ENCODE results near the gene CTBP2. TPM values are rescaled to one million over a fixed set of nuclear protein-coding genes. Genes with fewer than 3 reads are reported as not detected.

Gene CTBP2
- total RNA-seq, 6 experiments from 2014 or later, result 3.2 to 8.2 (median 5.4) TPM

DNA sequence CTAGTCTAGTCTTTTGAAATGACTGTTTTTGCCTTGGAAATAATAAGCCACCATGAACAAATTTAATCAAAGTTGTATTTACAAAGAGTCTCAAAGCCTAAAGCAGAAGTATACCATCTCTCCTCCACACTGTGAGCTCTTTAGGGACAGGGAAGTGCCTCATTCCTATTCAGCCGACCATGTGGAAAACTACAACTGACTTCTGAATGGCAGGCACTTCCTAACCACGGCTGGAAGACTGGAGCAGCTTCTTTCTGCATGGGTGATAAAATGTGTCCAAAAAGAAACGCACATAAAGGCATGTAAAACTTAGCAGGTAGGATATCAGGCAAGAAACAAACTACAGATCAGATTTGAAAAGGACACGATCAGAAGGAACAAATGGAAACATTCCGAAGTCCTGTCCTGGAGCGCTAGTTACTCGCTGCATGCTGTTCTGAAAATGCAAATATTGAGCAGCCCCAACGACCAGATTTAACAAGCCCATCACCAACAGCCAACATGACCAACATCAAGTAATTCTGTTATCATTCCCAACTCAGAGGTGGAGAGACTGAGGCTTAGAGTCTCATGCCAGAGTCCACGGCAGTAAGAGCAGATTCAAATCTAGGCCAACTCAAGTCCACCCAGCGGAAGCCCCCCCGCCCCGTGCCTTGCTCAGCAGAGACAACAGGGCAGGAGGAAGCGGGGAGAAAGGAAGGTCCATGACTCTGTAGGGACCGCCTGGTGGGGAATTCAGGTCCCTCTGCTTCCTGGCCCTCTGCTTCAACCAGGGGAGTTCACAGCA is 26.5 kb downstream of the CTBP2 start:
- Histone ChIP-seq H3K9me3 (no peaks in the 10 kb centered on the region), H3K4me3 (no peak overlapping the region), H3K27me3 (no peaks in the 10 kb centered on the region), H3K4me1 (no peaks in the 10 kb centered on the region), H3K36me3 (no peaks in the 10 kb centered on the region), H3K27ac (no peak overlapping the region)
- ATAC-seq (peak; percentile 15 to 29 (median 26)), DNase-seq (no peak)
- intact Hi-C loops (cut with DNase I), result no loop called here
- TF ChIP-seq, protein P1, sequence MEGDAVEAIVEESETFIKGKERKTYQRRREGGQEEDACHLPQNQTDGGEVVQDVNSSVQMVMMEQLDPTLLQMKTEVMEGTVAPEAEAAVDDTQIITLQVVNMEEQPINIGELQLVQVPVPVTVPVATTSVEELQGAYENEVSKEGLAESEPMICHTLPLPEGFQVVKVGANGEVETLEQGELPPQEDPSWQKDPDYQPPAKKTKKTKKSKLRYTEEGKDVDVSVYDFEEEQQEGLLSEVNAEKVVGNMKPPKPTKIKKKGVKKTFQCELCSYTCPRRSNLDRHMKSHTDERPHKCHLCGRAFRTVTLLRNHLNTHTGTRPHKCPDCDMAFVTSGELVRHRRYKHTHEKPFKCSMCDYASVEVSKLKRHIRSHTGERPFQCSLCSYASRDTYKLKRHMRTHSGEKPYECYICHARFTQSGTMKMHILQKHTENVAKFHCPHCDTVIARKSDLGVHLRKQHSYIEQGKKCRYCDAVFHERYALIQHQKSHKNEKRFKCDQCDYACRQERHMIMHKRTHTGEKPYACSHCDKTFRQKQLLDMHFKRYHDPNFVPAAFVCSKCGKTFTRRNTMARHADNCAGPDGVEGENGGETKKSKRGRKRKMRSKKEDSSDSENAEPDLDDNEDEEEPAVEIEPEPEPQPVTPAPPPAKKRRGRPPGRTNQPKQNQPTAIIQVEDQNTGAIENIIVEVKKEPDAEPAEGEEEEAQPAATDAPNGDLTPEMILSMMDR (IDR thresholded peaks at IDR 0.05), result no peak
- TF ChIP-seq POLR2A (IDR thresholded peaks at IDR 0.05), result no peak
- 49% methylated on average over 8 of the region's 14 CpGs for WGBS (ENCODE audit: insufficient coverage, low coverage, low lambda C conversion rate, missing lambda C conversion rate)

DNA sequence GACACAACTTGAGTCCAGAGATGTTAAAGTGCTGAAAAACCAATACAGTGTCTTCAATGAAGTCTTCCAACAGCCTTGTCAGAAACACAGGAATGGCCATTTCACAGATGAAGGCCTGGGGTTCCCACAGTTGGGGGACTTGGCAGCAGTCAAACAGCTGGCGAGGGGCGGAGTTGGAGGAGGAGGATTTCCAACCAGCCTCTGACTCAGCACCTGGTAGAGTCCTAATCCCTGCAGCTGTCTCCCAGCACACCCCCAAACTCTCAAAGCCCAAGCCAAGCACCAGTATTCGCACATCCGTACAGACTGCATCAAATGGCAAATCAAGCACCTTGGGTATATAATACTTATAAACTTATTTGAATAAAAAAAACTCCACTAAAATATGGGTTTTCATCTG is 28.0 kb downstream of the CTBP2 start:
- WGBS (ENCODE audit: insufficient coverage, low coverage, low lambda C conversion rate, missing lambda C conversion rate), result 70% methylated on average over 4 of the region's 4 CpGs
- no peaks in the 10 kb centered on the region for H3K36me3 ChIP-seq

DNA sequence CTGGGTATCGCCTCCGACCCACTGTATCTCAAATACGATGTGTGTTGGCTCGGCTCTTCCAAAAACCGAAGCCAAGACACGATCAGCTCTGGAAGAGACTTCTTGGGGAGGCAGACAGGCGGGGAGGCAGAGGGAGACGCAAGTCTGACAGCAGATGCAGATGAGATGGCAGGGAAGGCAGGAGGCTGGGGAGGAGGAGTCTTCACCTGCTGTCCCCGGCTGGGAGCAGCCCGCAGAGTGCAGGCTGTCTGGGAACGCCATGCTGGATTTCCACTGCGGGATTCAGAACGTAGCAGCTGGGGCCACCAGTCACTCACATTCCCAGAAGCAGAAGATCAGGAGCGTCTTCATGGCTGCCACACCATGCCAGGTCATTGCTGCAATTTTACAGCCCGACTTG is 29.4 kb downstream of the CTBP2 start:
- Histone ChIP-seq H3K4me3 (no peak overlapping the region), H3K27me3 (no peaks in the 10 kb centered on the region), H3K4me1 (no peaks in the 10 kb centered on the region), H3K27ac (no peak overlapping the region), H3K9me3 (no peaks in the 10 kb centered on the region), H3K36me3 (no peaks in the 10 kb centered on the region)
- TF ChIP-seq, protein P1 (IDR thresholded peaks at IDR 0.05), result no peak
- no peak for TF ChIP-seq POLR2A (IDR thresholded peaks at IDR 0.05)
- 85% methylated on average over 8 of the region's 15 CpGs for WGBS (ENCODE audit: insufficient coverage, low coverage, low lambda C conversion rate, missing lambda C conversion rate)
- ATAC-seq, result no peak
- no peak for DNase-seq
- intact Hi-C loops (cut with DNase I), result no loop called here

More for the DNA sequence above, 28.0 kb downstream of the CTBP2 start:
- Histone ChIP-seq H3K4me1 (no peaks in the 10 kb centered on the region), H3K27me3 (no peaks in the 10 kb centered on the region), H3K27ac (no peak overlapping the region), H3K4me3 (no peak overlapping the region), H3K9me3 (no peaks in the 10 kb centered on the region)
- intact Hi-C loops (cut with DNase I), result no loop called here
- ATAC-seq, result no peak
- TF ChIP-seq, protein P1 (IDR thresholded peaks at IDR 0.05), result no peak
- TF ChIP-seq POLR2A (IDR thresholded peaks at IDR 0.05), result no peak
- DNase-seq, result no peak

DNA sequence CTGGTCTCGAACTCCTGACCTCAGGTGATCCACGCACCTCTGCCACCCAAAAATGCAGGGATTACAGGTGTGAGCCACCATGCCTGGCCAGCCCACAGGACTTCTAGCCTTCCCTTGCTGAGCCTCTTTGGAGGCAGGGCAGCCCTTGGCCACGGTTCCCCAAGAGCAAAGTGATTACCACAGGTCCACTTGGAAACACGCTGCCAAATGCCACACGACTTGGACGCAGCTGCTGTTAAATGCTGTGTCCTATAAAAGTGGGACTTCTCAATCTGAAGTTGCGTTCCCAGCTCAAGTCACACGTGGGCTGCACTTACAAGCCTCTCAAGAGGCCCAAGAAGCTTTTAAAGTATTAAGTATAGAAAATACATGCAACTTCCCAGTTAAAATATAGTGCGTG is 30.1 kb downstream of the CTBP2 start:
- intact Hi-C loops (cut with DNase I), result no loop called here
- DNase-seq (no peak), ATAC-seq (no peak)
- Histone ChIP-seq H3K27ac (no peak overlapping the region), H3K27me3 (no peaks in the 10 kb centered on the region), H3K4me1 (no peaks in the 10 kb centered on the region), H3K9me3 (no peaks in the 10 kb centered on the region), H3K4me3 (no peak overlapping the region), H3K36me3 (no peaks in the 10 kb centered on the region)
- TF ChIP-seq, protein P1 (IDR thresholded peaks at IDR 0.05), result no peak
- no peak for TF ChIP-seq POLR2A (IDR thresholded peaks at IDR 0.05)
- WGBS (ENCODE audit: insufficient coverage, low coverage, low lambda C conversion rate, missing lambda C conversion rate), result 64% methylated on average over 6 of the region's 9 CpGs

Data from right lobe of liver (tissue), 6 donors.